GM18861 (cell line): Measurements from ENCODE around the gene OR52H1.

ENCODE experiments used
- ATAC-seq: cut with Tn5 transposase; IDR thresholded peaks from one replicate; pipeline ENCODE4 v1.9.1; 2021; ENCODE audit not compliant: unreplicated experiment

Gene OR52H1

DNA sequence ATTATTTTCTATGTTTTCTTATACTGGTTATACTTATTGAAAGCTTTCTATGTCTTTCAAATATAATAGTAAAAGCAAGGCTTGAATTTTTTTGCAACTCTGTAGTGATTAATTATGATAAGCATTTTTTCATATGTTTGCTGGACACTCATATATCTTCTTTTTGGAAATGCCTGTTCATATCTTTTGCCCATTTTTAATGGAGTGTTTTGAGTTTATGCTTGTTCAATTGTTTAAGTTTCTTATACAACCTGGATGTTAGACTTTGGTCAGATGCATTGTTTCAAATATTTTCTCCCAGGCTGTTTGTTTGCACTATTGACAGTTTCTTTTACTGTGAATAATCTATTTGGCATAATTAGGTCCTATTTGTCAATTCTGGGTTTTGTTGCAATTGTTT, 11.9 kb downstream of the OR52H1 start:
- no peak for ATAC-seq

DNA sequence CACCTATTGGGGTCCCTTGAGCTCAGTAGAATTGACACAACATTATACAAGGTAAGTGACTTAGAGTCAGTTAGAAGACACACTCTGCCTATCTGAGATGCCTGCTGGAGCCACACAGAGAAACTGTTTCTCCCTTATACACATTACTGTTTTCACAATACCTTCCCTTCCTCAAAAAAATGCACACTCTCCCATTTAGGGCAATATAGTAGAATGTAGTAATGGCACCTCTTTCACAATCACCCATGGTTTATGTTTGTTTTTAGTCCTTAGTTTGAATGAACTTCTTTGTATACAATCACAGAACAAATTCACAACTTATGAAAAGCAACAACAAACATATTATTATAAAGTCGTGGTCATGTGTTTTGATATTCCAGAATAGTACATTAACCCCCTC, 14.3 kb downstream of the OR52H1 start:
- no peak for ATAC-seq

DNA sequence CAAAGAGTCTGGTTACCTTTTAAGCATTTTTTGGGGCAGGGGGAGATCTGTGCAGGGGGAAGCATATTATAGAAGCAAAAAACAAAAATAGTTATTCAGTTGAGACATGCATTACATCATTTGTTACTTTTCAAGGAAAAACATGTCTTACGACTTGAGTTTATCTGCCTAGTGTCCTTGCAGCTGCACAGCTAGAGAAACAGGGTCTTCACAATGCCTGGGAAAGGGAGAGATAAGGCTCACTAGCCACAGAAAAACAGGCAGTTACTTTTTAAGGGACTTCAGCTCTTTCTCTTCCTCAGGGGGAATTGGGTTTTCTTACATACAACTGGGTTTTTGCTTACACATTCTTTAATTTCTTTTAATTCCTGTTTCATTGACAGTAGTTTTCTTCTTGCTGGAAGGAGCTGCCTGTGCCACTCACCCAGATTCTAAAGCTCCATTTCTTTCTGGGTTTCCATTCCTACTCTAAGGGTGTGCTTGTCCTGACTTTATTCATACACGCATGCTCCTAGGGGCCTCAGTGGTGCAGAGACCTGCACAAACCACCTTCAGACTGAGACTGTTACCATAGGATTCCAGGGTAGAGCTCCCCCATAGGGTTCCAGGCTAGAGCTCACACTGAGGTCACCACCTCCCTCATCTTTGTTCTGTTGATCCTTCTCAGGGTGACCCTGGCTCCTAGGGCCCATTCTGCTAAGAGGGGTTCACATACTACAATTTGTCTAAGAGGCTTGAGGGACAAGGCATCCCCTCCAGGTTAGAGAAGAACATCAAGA, 17.1 kb downstream of the OR52H1 start:
- ATAC-seq = no peak

DNA sequence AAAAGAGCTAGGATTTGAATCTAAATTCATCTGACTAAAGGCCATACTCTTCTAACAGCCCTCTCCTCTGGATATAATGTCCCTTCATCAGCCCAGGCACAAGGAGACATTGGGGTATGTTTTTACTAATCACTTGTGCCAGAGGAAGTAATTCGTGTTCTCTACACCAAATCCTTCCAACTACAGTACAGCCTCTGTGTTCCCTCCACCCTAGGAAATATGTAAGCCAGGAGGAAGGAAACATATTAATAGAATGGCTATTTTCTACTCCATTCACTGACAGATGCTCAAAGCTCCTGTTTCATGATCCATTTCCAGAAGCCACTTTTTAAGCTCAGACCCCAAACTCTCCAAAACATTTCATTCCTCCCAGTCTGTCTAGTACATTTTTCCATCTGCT, 19.8 kb downstream of the OR52H1 start:
- no peak for ATAC-seq

DNA sequence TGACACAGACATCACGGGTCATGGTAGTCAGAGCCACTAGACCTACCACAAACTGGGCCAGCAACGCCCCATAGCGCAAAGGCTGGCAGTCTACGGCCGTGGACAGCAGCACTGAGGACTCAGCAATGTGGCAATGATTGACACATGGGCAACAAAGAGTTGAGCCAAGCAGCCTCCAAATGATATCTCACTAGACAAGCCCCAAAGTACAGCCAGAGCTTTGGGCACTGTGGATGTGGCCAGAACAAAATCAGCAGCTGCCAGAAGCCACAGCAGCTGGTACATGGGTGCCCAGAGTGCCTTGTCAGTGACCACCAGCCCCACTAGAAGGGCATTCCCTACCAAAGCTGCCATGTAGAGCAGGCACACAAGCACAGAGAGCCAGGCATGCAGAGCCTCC, 20.6 kb downstream of the OR52H1 start:
- ATAC-seq = no peak

DNA sequence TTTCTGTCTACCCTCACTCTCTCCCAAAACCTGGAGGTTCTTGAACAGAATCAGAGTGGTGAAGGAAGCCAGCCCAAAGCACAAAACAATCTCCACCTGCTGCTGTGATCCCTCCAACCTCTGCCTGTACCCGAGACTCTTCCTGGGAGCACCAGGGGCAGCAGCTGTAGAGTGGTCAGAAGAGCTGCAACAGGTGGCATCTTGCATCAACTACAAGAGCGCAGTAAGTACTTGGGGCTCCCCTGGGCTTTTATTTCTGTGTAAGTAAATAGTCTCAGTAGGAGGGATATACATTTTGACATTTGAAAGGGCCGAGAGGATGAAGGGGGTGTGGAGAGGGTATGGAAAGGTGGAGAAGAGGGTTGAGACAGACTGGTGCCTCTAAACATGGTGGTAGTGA, 23.6 kb downstream of the OR52H1 start:
- no peak for ATAC-seq

DNA sequence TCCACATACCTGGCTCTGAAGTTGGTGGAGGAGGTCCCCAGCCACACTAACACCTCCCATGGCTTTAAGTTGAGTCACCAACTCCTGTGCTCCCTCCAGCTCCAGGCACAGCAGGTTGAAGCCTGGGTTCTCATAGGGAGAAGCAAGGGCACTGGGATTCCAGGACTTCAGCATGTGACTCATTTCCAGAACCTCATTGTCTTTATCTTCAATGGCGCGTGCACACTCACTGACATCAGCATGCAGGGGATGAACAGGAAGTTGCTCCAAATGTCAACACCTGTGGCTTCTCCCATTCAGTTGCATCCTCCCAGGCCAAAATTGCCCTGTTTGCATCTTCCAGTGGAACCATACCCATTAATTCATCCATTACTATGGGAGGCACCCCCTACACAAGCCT, 26.0 kb downstream of the OR52H1 start:
- ATAC-seq = no peak

DNA sequence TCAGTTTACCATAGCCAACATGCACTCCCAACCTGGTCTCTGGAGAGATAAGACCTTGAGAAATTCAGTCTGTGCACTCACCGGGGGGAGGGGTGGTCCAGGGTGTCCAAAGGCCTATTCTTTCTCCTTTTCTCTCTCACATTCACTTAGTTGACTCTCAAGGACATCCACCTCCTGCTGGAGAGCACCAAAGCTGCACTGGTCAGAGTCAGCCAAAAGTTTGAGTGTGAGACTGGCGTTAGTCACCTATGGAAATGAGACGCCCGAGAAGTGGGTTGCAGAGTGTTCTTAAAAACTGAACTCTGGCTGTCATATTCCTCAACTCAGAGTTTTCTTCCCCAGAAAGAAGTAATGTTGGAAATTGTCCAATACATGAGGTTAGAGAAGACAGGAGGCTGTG, 26.8 kb downstream of the OR52H1 start:
- no peak for ATAC-seq

DNA sequence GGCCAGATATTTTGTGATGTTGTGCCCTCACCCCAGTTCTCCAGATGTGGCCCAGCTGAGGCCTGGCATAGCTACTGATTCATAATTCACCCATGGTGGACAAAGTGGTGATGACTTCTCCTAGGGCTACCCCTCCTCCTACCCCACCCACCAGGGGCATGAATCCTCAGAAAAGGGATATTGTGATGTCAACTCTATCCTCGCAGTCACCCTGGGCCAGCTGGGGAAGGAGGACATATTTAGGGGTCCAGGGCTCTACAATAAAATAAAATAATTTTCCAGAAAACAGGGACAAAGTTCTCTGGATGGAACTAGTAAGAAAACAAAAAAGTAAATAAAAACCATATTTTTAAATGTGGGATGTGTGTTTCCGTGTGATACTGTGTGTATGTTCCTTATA, 31.7 kb downstream of the OR52H1 start, which contains the start of gene UBQLNL:
Gene UBQLNL (minus strand): TSS at position 101 of the 400 bp plus-strand sequence. CDS start 258 bp downstream, outside the sequence.
- ATAC-seq = no peak

DNA sequence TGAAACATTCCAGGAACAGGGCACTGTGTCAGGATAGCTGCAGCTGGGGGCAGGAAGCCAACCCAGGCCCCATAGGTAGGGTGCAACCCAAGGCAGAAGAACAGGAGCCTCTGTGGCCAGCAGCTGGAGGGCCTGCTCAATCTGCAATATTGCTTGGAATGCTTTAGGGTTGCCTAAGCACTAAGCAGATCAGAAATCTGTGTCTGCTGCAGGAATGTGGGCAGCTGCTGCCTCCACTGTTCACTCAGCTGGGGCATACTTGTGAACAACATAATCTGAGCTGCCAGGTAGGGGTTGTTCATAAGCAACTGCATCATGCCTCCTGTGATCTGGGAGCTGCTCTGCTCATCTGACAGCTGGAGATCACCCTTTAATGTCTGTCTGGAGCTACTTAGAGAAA, 33.5 kb downstream of the OR52H1 start:
- ATAC-seq = no peak

DNA sequence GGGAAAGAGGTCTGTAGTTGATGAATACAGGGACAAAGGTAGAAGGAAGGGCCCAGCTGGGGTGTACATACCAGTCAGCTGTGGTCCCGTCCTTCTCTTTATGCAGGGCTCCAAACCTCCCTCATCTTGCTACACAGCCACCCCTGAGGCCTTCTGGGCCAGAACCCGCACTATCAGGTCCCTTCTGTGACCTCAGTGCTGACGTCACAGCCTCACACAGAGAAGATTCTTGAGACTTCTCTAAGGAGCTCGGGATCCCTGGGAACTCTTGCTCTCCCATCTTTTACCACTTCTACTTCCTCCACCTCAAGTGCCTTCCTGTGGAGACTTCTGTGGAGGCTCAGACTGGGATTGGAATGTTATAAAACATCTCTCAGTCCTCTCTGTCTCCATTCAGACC, 38.5 kb downstream of the OR52H1 start, which contains the start of gene UBQLN3:
Gene UBQLN3 (minus strand): TSS at position 155 of the 400 bp plus-strand sequence. CDS start 399 bp downstream, outside the sequence.
- ATAC-seq = no peak

DNA sequence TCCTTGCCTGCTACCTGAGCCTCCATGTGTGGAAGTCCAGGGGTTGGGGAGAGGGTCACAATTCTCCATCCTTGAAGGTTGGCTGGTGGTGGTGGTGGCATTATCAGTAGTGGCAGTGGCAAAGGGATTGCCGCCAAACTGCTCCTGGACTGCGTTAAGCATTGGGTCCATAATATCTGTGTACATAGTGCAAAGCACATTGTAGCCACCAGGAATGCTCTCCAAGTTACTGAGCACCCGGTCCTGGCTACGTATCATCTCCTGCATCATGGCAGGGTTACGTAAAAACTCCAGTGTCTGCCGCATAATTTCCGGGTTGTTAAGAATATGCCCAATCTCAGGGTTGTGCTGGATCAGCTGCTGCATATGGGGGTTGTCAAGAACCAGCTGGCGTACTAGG, 39.7 kb downstream of the OR52H1 start:
- ATAC-seq = no peak

DNA sequence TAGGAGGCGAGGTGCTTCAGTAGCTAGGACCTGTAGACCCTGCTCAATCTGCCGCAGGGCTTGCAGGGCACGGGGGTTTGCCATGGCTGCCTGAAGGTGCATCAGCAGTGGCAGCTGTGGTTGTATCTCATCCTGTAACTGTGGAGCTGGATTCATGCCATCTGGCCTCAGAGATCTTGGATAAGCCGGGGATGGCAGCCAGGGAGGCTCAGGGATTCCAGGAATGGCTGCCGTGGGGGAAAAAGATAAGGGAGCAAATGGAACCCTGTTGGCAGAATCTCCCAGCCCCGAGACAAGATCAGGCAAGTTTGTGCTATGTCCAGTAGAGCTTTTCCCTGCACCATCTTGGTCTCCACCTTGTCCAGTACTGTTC, 40.4 kb downstream of the OR52H1 start:
- ATAC-seq = no peak

DNA sequence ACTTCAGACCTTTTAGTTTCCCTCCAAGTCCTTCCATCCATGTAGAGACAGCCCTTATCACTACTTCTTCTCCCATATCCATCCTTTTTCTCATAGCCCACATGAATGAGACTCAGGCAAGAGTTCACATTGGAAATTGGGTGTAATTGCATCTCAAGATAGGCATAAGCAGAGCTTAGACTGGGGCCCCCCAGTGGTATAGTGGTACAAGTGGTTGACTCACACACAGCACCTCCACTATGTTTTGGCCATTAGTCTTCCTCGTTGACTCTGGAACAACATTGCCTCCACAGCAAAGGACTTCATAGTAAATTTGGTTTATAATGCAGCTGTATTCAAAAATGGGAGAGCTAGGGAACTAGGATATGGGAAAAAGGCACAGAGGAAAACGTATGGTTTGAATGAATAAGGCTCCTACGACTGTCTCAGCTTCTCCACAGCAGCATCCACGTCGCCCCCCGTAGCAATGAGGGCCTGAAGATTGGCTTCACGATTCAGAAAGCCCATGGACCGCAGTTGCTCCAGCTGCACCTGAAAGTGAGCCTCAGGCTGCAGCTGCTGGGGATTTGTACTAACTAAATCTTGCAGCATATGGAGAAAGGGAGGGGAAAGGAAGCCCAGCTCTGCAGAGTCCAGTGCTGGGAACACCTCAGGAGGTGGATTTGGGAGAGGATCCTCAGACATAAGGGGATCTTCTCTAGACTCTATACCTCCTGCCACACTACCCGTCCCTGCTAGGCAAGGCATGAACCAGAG, 41.0 kb downstream of the OR52H1 start:
- no peak for ATAC-seq

DNA sequence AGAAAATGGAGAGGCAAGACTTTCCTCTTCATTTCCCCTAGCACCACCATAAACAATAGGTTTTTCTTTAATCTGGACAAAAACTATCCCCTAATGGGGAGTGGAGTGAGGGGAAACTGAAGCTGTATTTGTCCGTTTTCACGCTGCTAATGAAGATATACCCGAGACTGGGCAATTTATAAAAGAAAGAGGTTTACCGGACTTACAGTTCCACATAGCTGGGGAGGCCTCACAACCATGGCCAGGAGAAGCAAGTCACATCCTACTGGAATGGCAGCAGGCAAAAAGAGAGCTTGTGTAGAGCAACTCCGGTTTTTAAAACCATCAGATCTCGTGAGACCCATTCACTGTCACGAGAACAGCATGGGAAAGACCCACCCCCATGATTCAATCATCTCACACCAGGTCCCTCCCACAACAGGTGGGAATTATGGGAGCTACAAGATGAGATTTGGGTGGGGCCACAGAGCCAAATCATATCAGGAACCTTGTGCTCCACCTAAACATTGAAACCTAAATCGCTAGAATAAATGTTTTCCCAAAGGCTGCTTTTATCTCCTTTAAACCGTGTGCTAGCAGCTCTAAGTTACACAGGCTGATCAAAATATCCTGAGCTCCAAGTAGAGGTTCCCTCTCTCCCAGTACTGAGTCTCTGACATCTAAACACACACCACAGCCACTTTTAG, 42.8 kb downstream of the OR52H1 start:
- ATAC-seq = no peak

DNA sequence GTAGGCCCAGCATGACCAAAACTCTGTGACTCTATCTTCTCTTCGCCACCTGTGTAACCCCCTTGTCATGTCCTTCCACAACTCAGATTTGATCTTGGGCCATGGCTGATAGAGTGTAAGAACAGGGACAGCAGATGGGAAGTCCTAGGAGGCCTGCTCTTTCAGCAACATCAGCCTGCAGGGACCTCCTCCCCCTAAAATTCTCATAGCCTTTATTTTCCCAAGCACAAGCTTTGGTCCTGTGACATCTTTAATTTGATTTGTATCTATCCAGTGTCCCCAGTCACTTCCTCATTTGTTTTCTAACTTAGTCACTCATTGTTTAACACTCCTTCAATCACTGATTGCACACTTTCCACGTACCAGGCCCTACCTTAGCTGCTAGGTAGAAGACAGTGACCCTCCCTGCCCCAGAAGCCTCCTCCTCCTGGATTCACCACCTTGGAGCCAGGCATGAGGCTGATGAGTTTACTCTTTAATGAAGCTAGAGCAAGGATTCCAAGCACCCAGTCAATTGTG, 43.9 kb downstream of the OR52H1 start:
- ATAC-seq = no peak

DNA sequence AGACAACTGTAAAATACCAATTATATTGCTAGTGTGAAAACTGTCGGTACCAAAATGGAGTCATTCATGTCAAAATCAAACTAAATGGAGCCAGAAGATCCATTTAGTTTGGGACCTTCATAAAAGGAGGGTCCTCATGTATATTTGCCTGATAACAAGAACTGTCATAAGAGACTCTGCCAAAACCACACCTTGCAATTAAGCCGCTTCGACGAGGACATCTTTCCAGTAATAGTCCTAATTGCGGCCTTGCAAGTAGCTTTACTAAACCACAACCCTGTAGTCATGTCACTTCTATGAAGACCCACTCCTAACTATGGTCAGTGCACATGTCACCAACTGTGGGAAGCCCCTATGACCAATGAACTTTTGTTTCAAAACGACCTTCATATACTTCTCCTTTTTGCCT, 47.9 kb downstream of the OR52H1 start:
- ATAC-seq = no peak

DNA sequence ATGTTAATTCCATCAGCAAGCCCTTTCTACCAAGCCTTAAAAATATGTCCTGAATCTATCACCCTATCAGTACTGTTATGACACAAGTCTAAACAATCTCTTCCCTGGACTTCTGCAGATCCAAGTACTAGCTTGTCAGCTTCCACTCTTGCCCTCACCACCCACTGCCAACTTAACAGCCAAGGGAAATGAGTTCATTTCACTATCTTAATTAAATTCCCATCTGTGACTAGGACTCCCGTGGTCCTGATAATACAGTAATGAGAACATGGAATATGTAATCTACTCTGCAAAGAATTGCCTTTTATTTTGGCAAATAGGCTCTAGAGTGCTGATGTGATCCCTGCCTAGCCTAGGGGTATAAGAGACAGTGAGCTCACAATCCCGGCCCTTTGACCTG, 48.7 kb downstream of the OR52H1 start:
- no peak for ATAC-seq
